SK-N-SH (cell line): ENCODE data around the gene CSHL1. TPM values are rescaled to one million over a fixed set of nuclear protein-coding genes. Genes with fewer than 3 reads are reported as not detected.
A peak's percentile ranks its signal among the peaks of the same experiment; 100 is the strongest.

Source experiments
- CTCF ChIA-PET: fragments of 300-600, 350-600 bp; formaldehyde crosslinking; extraction: SDS; loops from one replicate; lab custom pipeline; 2021; lab: Yijun Ruan, JAX
- POLR2A ChIA-PET: fragments of 350-600 bp; sonication (Branson Sonifier 250); formaldehyde crosslinking; extraction: SDS; loops from one replicate; lab custom pipeline; 2020; ENCODE audit warnings: antibody characterized with exemption, inconsistent platforms; lab: Yijun Ruan, JAX
- DNase-seq: peaks from one replicate; pipeline ENCODE4 v3.0.0; 2012
- H2AFZ ChIP-seq: fragments of 200-600 bp; sonication (generic); 2 replicates; pipeline ENCODE4 v1.8.1; 2016; ENCODE audit warnings: antibody characterized with exemption, mild to moderate bottlenecking, low read depth
- H3F3A ChIP-seq: fragments of 200-600 bp; sonication (generic); replicated peaks from 2 replicates; pipeline ENCODE3; 2016; ENCODE audit warnings: antibody characterized with exemption, mild to moderate bottlenecking; ENCODE audit not compliant: insufficient read depth
- H3K27ac ChIP-seq, 2 experiments: fragments of 200-500 bp in 1 of 2; fragments of 200-600 bp in 1 of 2; sonication (Bioruptor generic) in 1 of 2; sonication (generic), shearing (Covaris generic) in 1 of 2; 2 replicates each; pipeline versions ENCODE4 v1.5.1 to v1.6.1; 2014 to 2016; ENCODE audit warnings: low read depth in 2 of 2, inconsistent platforms in 1 of 2, low read length in 1 of 2, mild to moderate bottlenecking in 1 of 2, mixed read lengths in 1 of 2
- H3K27me3 ChIP-seq: fragments of 200-600 bp; sonication (generic), shearing (Covaris generic); 2 replicates; pipeline ENCODE4 v1.6.1; 2016; ENCODE audit warnings: mixed run types; ENCODE audit not compliant: insufficient read depth
- H3K36me3 ChIP-seq, 2 experiments: fragments of 200-500 bp in 1 of 2; fragments of 200-600 bp in 1 of 2; sonication (Bioruptor generic) in 1 of 2; sonication (generic) in 1 of 2; replicated peaks in 1 of 2; 2 replicates each; pipeline versions ENCODE3 to v1.5.1; 2014 to 2016; ENCODE audit warnings: low read length in 1 of 2, mild to moderate bottlenecking in 1 of 2; ENCODE audit not compliant: insufficient read depth in 2 of 2, control insufficient read depth in 1 of 2
- H3K4me1 ChIP-seq, 2 experiments: fragments of 200-500 bp in 1 of 2; fragments of 200-600 bp in 1 of 2; sonication (Bioruptor generic) in 1 of 2; sonication (generic), shearing (Covaris generic) in 1 of 2; 2 replicates each; pipeline versions ENCODE4 v1.5.1 to v1.6.1; 2014 to 2016; ENCODE audit warnings: low read depth in 1 of 2, low read length in 1 of 2, mixed run types in 1 of 2; ENCODE audit not compliant: insufficient read depth in 2 of 2, control insufficient read depth in 1 of 2
- H3K4me2 ChIP-seq: fragments of 200-600 bp; sonication (generic), shearing (Covaris generic); 2 replicates; pipeline ENCODE4 v1.6.1; 2017; ENCODE audit warnings: mixed run types
- H3K4me3 ChIP-seq, 2 experiments: fragments of 200-500 bp in 1 of 2; fragments of 200-600 bp in 1 of 2; sonication (Bioruptor generic) in 1 of 2; sonication (generic), shearing (Covaris generic) in 1 of 2; 2 replicates each; pipeline versions ENCODE4 v1.5.1 to v1.8.1; 2014 to 2016; ENCODE audit warnings: low read depth in 2 of 2, inconsistent platforms in 1 of 2, low read length in 1 of 2, mild to moderate bottlenecking in 1 of 2, mixed read lengths in 1 of 2, moderate library complexity in 1 of 2
- H3K79me2 ChIP-seq: fragments of 200-600 bp; sonication (generic); 2 replicates; pipeline ENCODE4 v1.8.1; 2017; ENCODE audit warnings: mild to moderate bottlenecking; ENCODE audit not compliant: insufficient read depth
- H3K9ac ChIP-seq: fragments of 200-600 bp; sonication (generic); 2 replicates; pipeline ENCODE4 v1.6.1; 2017; ENCODE audit warnings: mixed run types
- H3K9me2 ChIP-seq: fragments of 200-600 bp; sonication (generic); 2 replicates; pipeline ENCODE4 v1.6.1; 2017; ENCODE audit warnings: mixed run types
- H3K9me3 ChIP-seq: fragments of 200-600 bp; sonication (generic); 2 replicates; pipeline ENCODE4 v1.6.1; 2017; ENCODE audit warnings: mixed run types, mild to moderate bottlenecking, moderate library complexity
- H4K20me1 ChIP-seq: fragments of 200-600 bp; sonication (generic); 2 replicates; pipeline ENCODE4 v1.6.1; 2017; ENCODE audit warnings: mild to moderate bottlenecking, mixed run types; ENCODE audit not compliant: insufficient read depth
- CHD2 ChIP-seq: fragments of 150-350 bp; IDR thresholded peaks from 2 replicates; pipeline ENCODE4 v1.6.1; 2018; ENCODE audit warnings: low read length; ENCODE audit not compliant: partially characterized antibody
- ELF1 ChIP-seq: IDR thresholded peaks from 2 replicates; pipeline ENCODE4 v1.4.0; 2012
- EZH2phosphoT487 ChIP-seq: fragments of 200-600 bp; sonication (generic); IDR thresholded peaks from 2 replicates; pipeline ENCODE4 v1.6.1; 2017; ENCODE audit warnings: low read depth, mixed run types, mild to moderate bottlenecking, antibody characterized with exemption, moderate library complexity, borderline replicate concordance
- GATA2 ChIP-seq: sonication (generic); formaldehyde crosslinking; IDR thresholded peaks from 2 replicates; pipeline ENCODE4 v1.5.0; 2020; ENCODE audit warnings: mild to moderate bottlenecking, missing genetic modification reagents
- MEF2A ChIP-seq: IDR thresholded peaks from 2 replicates; pipeline ENCODE4 v1.4.0; 2012; ENCODE audit warnings: low read depth, borderline replicate concordance
- NRF1 ChIP-seq: IDR thresholded peaks from 2 replicates; pipeline ENCODE4 v1.6.1; 2012; ENCODE audit warnings: low read depth, mild to moderate bottlenecking, low read length
- POLR2AphosphoS5 ChIP-seq: IDR thresholded peaks from 2 replicates; pipeline ENCODE4 v1.6.1; 2012; ENCODE audit warnings: low read depth, low read length
- RCOR1 ChIP-seq: fragments of 150-350 bp; IDR thresholded peaks from 2 replicates; pipeline ENCODE4 v1.6.1; 2017; ENCODE audit warnings: antibody characterized with exemption, low read length
- SMC3 ChIP-seq: IDR thresholded peaks from 2 replicates; pipeline ENCODE4 v1.6.1; 2012; ENCODE audit warnings: low read depth, low read length, improper control_type of control experiment
- WGBS: methylation state at CpG from one replicate; pipeline ENCODE4 v1.1.6; 2017; ENCODE audit warnings: low lambda C conversion rate; 5-methylcytosine and 5-hydroxymethylcytosine counted together
- polyA plus RNA-seq, 3 experiments: library from polyadenylated mRNA; depleted of rRNA; stranded (reverse); fragments of >200 nt; gene quantifications; 2 replicates each; pipeline ENCODE4 v1.2.3, GENCODE V29; 2012
- TF ChIP-seq, protein P1 (sequence below): IDR thresholded peaks from 2 replicates; pipeline ENCODE4 v1.4.0; 2012; ENCODE audit warnings: low read depth
- TF ChIP-seq, protein P2 (sequence below): IDR thresholded peaks from 2 replicates; pipeline ENCODE4 v1.6.1; 2012; ENCODE audit warnings: mild to moderate bottlenecking, low read depth, low read length, moderate library complexity
- TF ChIP-seq, protein P3 (sequence below): IDR thresholded peaks from 2 replicates; pipeline ENCODE4 v1.4.0; 2012; ENCODE audit warnings: low read depth, borderline replicate concordance
- TF ChIP-seq, protein P4 (sequence below): fragments of 150-350 bp; IDR thresholded peaks from 2 replicates; pipeline ENCODE4 v1.6.1; 2016; ENCODE audit warnings: mild to moderate bottlenecking, low read depth, low read length

Gene CSHL1
- polyA plus RNA-seq, 1 of the 3 experiments (the other 2 are of a cell fraction): not detected

DNA sequence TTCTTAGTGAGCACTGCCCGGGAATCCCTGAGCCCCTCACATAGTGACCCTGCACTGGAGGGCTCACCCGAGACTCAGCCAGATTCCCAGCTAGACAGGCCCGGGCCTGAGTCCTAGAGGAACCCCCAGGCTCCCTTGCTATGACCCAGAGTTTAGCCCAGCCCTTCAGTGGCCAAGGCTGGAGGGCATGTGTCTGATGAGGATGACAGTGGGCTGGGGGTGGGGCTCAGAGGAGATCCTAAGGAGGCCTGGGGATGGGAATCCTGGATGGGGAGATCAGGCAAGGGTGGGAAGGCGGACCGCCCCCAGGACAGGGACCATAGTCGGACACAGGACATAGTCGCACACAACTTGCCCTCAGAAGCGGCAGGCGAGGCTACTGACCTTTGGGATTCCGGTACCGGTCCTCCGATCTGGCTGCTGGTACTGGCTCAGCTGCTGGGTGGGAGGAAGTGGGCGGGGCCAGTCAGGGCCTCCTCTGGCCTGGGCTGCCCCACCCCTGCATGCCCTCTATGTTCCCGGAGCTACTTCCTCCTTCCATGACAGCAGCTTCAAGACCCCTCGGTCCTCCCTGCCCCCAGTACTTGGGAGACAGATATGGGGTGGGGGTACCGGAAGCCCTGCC is 20.0 kb upstream of the CSHL1 start:
- no peak overlapping the region for H3K27ac ChIP-seq
- POLR2A ChIA-PET: no interaction called here
- TF ChIP-seq CHD2 (no peak), ELF1 (no peak), SMC3 (no peak), POLR2AphosphoS5 (no peak), EZH2phosphoT487 (no peak)
- TF ChIP-seq, protein P1, sequence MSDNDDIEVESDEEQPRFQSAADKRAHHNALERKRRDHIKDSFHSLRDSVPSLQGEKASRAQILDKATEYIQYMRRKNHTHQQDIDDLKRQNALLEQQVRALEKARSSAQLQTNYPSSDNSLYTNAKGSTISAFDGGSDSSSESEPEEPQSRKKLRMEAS: no peak
- TF ChIP-seq, all 33 proteins: peak for 0
- Histone ChIP-seq H3K9me2 (no peaks in the 10 kb centered on the region), H3K36me3 (no peaks in the 10 kb centered on the region), H3K4me2 (no peak overlapping the region), H3K79me2 (no peaks in the 10 kb centered on the region), H3F3A (no peaks in the 10 kb centered on the region), H3K9ac (no peak overlapping the region), H4K20me1 (no peaks in the 10 kb centered on the region), H3K27me3 (peaks cover 13% of the 10 kb centered on the region; the same call in 1 of the 2 replicates), H3K4me1 (no peaks in the 10 kb centered on the region), H3K9me3 (no peaks in the 10 kb centered on the region), H2AFZ (no peak overlapping the region), H3K4me3 (no peak overlapping the region)
- CTCF ChIA-PET: interaction anchor here (1.0 to 8.8 kb wide), 6 partner anchors 12 to 202 kb away, joined by 3 to 90 read pairs (median 24); partner anchors contain the start of genes CSHL1 and GH1
- 84% methylated on average over 16 of the region's 16 CpGs for WGBS
- peak; percentile 50 for DNase-seq

DNA sequence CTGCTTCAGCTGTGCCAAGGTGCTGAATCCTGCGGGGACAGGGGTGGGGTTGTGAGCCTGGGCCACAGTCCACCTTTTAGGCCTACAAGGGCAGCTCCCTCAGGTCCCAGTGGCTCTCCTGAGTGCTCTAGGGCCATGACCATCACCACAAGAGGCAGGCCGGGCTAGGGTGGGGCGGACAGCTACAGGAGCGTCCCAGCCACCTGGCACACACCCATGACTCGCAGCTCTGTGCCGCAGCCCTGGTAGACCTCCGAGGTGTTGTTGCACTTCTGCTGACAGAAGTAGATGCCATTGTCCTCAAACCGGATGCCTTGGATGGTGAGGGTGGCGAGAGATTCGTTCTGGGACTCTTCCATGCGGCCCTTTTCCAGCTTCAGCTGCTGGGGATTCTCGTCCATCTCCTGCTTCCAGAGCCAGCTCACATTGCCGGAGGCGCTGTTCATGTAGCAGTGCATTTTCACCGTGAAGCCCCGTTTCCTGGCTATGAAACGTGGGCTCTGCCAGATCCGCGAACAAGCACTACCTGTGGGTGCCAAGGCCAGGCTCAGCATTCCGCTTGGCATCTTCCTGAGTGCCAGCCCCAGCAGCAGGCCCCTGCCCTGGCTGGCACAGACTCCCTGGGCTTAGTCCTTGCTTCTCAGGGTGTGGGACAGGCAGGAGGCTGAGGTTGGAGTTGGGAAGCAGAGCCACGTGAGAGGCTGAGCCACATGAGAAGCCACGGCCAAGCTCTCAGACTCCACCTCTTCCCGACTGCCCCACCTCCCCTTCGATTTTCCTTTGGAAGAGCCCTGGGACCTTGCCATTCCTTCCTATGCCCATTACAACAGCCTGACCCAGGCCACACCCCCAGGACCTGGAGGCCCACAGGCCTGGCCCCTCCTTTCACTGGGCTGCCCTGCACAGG is 19.1 kb upstream of the CSHL1 start:
- TF ChIP-seq, protein P2, sequence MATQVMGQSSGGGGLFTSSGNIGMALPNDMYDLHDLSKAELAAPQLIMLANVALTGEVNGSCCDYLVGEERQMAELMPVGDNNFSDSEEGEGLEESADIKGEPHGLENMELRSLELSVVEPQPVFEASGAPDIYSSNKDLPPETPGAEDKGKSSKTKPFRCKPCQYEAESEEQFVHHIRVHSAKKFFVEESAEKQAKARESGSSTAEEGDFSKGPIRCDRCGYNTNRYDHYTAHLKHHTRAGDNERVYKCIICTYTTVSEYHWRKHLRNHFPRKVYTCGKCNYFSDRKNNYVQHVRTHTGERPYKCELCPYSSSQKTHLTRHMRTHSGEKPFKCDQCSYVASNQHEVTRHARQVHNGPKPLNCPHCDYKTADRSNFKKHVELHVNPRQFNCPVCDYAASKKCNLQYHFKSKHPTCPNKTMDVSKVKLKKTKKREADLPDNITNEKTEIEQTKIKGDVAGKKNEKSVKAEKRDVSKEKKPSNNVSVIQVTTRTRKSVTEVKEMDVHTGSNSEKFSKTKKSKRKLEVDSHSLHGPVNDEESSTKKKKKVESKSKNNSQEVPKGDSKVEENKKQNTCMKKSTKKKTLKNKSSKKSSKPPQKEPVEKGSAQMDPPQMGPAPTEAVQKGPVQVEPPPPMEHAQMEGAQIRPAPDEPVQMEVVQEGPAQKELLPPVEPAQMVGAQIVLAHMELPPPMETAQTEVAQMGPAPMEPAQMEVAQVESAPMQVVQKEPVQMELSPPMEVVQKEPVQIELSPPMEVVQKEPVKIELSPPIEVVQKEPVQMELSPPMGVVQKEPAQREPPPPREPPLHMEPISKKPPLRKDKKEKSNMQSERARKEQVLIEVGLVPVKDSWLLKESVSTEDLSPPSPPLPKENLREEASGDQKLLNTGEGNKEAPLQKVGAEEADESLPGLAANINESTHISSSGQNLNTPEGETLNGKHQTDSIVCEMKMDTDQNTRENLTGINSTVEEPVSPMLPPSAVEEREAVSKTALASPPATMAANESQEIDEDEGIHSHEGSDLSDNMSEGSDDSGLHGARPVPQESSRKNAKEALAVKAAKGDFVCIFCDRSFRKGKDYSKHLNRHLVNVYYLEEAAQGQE: no peak
- TF ChIP-seq NRF1 (no peak), RCOR1 (no peak), GATA2 (CRISPR knock-in tag) (no peak), MEF2A (no peak)
- TF ChIP-seq, protein P3, sequence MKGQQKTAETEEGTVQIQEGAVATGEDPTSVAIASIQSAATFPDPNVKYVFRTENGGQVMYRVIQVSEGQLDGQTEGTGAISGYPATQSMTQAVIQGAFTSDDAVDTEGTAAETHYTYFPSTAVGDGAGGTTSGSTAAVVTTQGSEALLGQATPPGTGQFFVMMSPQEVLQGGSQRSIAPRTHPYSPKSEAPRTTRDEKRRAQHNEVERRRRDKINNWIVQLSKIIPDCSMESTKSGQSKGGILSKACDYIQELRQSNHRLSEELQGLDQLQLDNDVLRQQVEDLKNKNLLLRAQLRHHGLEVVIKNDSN: no peak
- TF ChIP-seq, protein P1: no peak
- TF ChIP-seq, protein P4, sequence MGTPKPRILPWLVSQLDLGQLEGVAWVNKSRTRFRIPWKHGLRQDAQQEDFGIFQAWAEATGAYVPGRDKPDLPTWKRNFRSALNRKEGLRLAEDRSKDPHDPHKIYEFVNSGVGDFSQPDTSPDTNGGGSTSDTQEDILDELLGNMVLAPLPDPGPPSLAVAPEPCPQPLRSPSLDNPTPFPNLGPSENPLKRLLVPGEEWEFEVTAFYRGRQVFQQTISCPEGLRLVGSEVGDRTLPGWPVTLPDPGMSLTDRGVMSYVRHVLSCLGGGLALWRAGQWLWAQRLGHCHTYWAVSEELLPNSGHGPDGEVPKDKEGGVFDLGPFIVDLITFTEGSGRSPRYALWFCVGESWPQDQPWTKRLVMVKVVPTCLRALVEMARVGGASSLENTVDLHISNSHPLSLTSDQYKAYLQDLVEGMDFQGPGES: no peak
- Histone ChIP-seq H3K4me2 (no peak overlapping the region), H2AFZ (no peak overlapping the region), H3K27me3 (peaks cover 8% of the 10 kb centered on the region; the same call in 1 of the 2 replicates), H3K4me1 (no peaks in the 10 kb centered on the region), H3F3A (no peaks in the 10 kb centered on the region), H3K9ac (no peak overlapping the region), H3K9me3 (no peaks in the 10 kb centered on the region), H4K20me1 (no peaks in the 10 kb centered on the region), H3K27ac (no peak overlapping the region), H3K79me2 (no peaks in the 10 kb centered on the region), H3K9me2 (no peaks in the 10 kb centered on the region), H3K4me3 (no peak overlapping the region), H3K36me3 (no peaks in the 10 kb centered on the region)
- POLR2A ChIA-PET: no interaction called here
- WGBS: 82% methylated on average over 15 of the region's 24 CpGs
- CTCF ChIA-PET: interaction anchor here (0.7 to 8.8 kb wide), 9 partner anchors 11 to 480 kb away, joined by 3 to 90 read pairs (median 21); partner anchors contain the start of genes CSHL1 and GH1
- peak; percentile 31 for DNase-seq
